SH-SY5Y (cell line): Measurements from ENCODE around the gene FOSL2.

Experiments
- GATA2 ChIP-seq: IDR thresholded peaks from 2 replicates; pipeline ENCODE4 v1.6.1; 2011; ENCODE audit warnings: mild to moderate bottlenecking, low read depth, low read length
- GATA3 ChIP-seq: IDR thresholded peaks from 2 replicates; pipeline ENCODE4 v1.6.1; 2011; ENCODE audit warnings: low read depth, mild to moderate bottlenecking, low read length, moderate library complexity

- TF ChIP-seq GATA2 (no peak), GATA3 (no peak)
These were observed 7.8 kb downstream of the FOSL2 start for GRCh38 chr2:28400419-28400818.
